ENCODE measurements around the gene SHLD2.
"Not testable (repeated sequence)": the region's sequence is repeated elsewhere in the genome, so short reads cannot be mapped to it uniquely, and the experiment has no call there.

SHLD2 gene

GRCh38 chr10:87187573-87187972 is 92.6 kb downstream of the SHLD2 start:
- POLR2A ChIA-PET; DNase-seq (ENCODE audit: extremely low spot score); CTCF ChIA-PET: not testable (repeated sequence)

GRCh38 chr10:87191841-87192240 is 96.8 kb downstream of the SHLD2 start:
- POLR2A ChIA-PET; CTCF ChIA-PET; DNase-seq (ENCODE audit: extremely low spot score): not testable (repeated sequence)

- CTCF ChIA-PET; POLR2A ChIA-PET; DNase-seq (ENCODE audit: extremely low spot score): not testable (repeated sequence)
Measured at GRCh38 chr10:87200924-87201323, 105.9 kb downstream of the SHLD2 start.

- POLR2A ChIA-PET, CTCF ChIA-PET: not testable (repeated sequence)
Measured at GRCh38 chr10:87204801-87205200, 109.8 kb downstream of the SHLD2 start.

GRCh38 chr10:87206922-87207321 is 111.9 kb downstream of the SHLD2 start:
- DNase-seq (ENCODE audit: extremely low spot score); CTCF ChIA-PET; POLR2A ChIA-PET: not testable (repeated sequence)

More at GRCh38 chr10:87204801-87205200, 109.8 kb downstream of the SHLD2 start:
- not testable (repeated sequence) for DNase-seq (ENCODE audit: extremely low spot score)

- CTCF ChIA-PET; POLR2A ChIA-PET; DNase-seq (ENCODE audit: extremely low spot score): not testable (repeated sequence)
Measured at GRCh38 chr10:87210309-87210708, 115.3 kb downstream of the SHLD2 start.

- CTCF ChIA-PET; POLR2A ChIA-PET; DNase-seq (ENCODE audit: extremely low spot score): not testable (repeated sequence)
Measured at GRCh38 chr10:87211848-87212247, 116.8 kb downstream of the SHLD2 start.

- CTCF ChIA-PET: not testable (repeated sequence)
Measured at GRCh38 chr10:87213150-87213765, 118.3 kb downstream of the SHLD2 start.

GRCh38 chr10:87213806-87214205 is 118.8 kb downstream of the SHLD2 start:
- CTCF ChIA-PET; POLR2A ChIA-PET; DNase-seq (ENCODE audit: extremely low spot score): not testable (repeated sequence)

More at GRCh38 chr10:87213150-87213765, 118.3 kb downstream of the SHLD2 start:
- DNase-seq (ENCODE audit: extremely low spot score); POLR2A ChIA-PET: not testable (repeated sequence)

- POLR2A ChIA-PET; CTCF ChIA-PET; DNase-seq (ENCODE audit: extremely low spot score): not testable (repeated sequence)
Measured at GRCh38 chr10:87216120-87216519, 121.1 kb downstream of the SHLD2 start.

- DNase-seq (ENCODE audit: extremely low spot score); CTCF ChIA-PET; POLR2A ChIA-PET: not testable (repeated sequence)
Measured at GRCh38 chr10:87219370-87219769, 124.4 kb downstream of the SHLD2 start.

GRCh38 chr10:87222789-87223188 is 127.8 kb downstream of the SHLD2 start:
- POLR2A ChIA-PET; DNase-seq (ENCODE audit: extremely low spot score); CTCF ChIA-PET: not testable (repeated sequence)

GRCh38 chr10:87225148-87225547 is 130.1 kb downstream of the SHLD2 start, which contains the start of gene NUTM2A:
NUTM2A (plus strand) TSS chr10:87225448; CDS start chr10:87225831, 383 bp downstream.
- CTCF ChIA-PET; DNase-seq (ENCODE audit: extremely low spot score): not testable (repeated sequence)

GRCh38 chr10:87228247-87228646 is 133.2 kb downstream of the SHLD2 start:
- POLR2A ChIA-PET: not testable (repeated sequence)

More at GRCh38 chr10:87225148-87225547, 130.1 kb downstream of the SHLD2 start, which contains the start of gene NUTM2A:
- POLR2A ChIA-PET: not testable (repeated sequence)

GRCh38 chr10:87229211-87229610 is 134.2 kb downstream of the SHLD2 start:
- CTCF ChIA-PET; POLR2A ChIA-PET; DNase-seq (ENCODE audit: extremely low spot score): not testable (repeated sequence)

More at GRCh38 chr10:87228247-87228646, 133.2 kb downstream of the SHLD2 start:
- CTCF ChIA-PET; DNase-seq (ENCODE audit: extremely low spot score): not testable (repeated sequence)

- CTCF ChIA-PET; DNase-seq (ENCODE audit: extremely low spot score); POLR2A ChIA-PET: not testable (repeated sequence)
Measured at GRCh38 chr10:87234854-87235253, 139.8 kb downstream of the SHLD2 start.

- CTCF ChIA-PET; DNase-seq (ENCODE audit: extremely low spot score); POLR2A ChIA-PET: not testable (repeated sequence)
Measured at GRCh38 chr10:87237244-87237643, 142.2 kb downstream of the SHLD2 start.

- DNase-seq (ENCODE audit: extremely low spot score); POLR2A ChIA-PET; CTCF ChIA-PET: not testable (repeated sequence)
Measured at GRCh38 chr10:87239346-87239808, 144.4 kb downstream of the SHLD2 start.

Data from HEK293T (cell line).